ENCODE data around the gene ARHGEF28. TPM values are rescaled to one million over a fixed set of nuclear protein-coding genes. Genes with fewer than 3 reads are reported as not detected.

ARHGEF28 gene
- total and polyA plus RNA-seq, 9 of the 15 experiments (the other 6 are each of a cell fraction or from before 2014, with no cell fraction given): 0.27 TPM; not detected in 8

DNA sequence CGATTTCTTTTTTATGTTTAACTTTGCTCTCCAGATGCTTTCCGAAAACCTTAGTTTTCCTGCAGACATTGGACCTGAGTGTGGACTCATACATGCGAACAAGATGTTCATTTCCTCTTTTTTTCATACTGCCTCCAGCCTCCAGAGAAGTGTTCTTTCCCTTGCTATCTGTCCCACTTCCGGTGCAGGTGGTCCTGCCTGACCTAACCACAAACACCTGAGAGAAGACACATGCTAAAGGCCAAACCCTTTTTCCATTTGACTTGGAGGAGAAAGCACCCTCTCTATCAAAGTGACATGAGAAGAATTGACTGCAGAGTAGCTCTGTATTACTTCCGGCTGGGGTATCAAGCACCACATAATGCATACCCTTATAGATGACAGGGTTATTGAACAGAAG lies 334.0 kb downstream of the ARHGEF28 start (continued):
- no peak for TF ChIP-seq ZMIZ1 (IDR thresholded peaks at IDR 0.05; ENCODE audit: low read depth in 2 of 2, low read length in 2 of 2)
- TF ChIP-seq MIER1 (IDR thresholded peaks at IDR 0.05; ENCODE audit: low read depth): no peak
- TF ChIP-seq, protein P1, sequence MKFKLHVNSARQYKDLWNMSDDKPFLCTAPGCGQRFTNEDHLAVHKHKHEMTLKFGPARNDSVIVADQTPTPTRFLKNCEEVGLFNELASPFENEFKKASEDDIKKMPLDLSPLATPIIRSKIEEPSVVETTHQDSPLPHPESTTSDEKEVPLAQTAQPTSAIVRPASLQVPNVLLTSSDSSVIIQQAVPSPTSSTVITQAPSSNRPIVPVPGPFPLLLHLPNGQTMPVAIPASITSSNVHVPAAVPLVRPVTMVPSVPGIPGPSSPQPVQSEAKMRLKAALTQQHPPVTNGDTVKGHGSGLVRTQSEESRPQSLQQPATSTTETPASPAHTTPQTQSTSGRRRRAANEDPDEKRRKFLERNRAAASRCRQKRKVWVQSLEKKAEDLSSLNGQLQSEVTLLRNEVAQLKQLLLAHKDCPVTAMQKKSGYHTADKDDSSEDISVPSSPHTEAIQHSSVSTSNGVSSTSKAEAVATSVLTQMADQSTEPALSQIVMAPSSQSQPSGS (CRISPR knock-in tag; IDR thresholded peaks at IDR 0.05): no peak

- no peak for DNase-seq (ENCODE audit: extremely low read depth in 1 of 4, low spot score in 3 of 4)
- ChIA-PET CTCF (ENCODE audit: low intra/inter-chr PET ratio) (no interaction called here), POLR2A (no interaction called here)
- no peak for FAIRE-seq
- Histone ChIP-seq H4K20me1 (replicated peaks; ENCODE audit: control insufficient read depth, insufficient read depth, low read length) (no peaks in the 10 kb centered on the region), H3K36me3 (ENCODE audit: control insufficient read depth, insufficient read depth, low read length) (no peaks in the 10 kb centered on the region), H3K4me2 (ENCODE audit: insufficient read depth, low read length) (no peak overlapping the region), H3K4me1 (replicated peaks in 1 of 2; ENCODE audit: control insufficient read depth in 2 of 2, insufficient read depth in 2 of 2, low read length in 2 of 2) (no peaks in the 10 kb centered on the region; a peak in 1 of 5 replicates), H3K4me3 (no peak overlapping the region), H3K9me3 (replicated peaks; ENCODE audit: control insufficient read depth, insufficient read depth, low read depth, low read length) (no peaks in the 10 kb centered on the region), H3K9ac (ENCODE audit: insufficient read depth in 1 of 2, low read depth in 2 of 2, low read length in 2 of 2) (no peak overlapping the region), H3K27ac (ENCODE audit: extremely low read depth, low read depth, low read length) (no peak overlapping the region), H3K27me3 (ENCODE audit: control insufficient read depth in 2 of 2, insufficient read depth in 2 of 2, low read length in 2 of 2) (peaks cover 0 to 5% of the 10 kb centered on the region in 2 experiments; a peak in 3 of 5 replicates), H3K79me2 (ENCODE audit: control insufficient read depth, insufficient read depth, low read length) (no peaks in the 10 kb centered on the region), H3K9me1 (ENCODE audit: control insufficient read depth, insufficient read depth, low read length) (no peaks in the 10 kb centered on the region), H2AFZ (ENCODE audit: low read depth, low read length) (no peak overlapping the region)
- BruUV-seq (replicated peaks): no TSS peak
- no peak for ATAC-seq
- intact Hi-C loops (cut with micrococcal nuclease): no loop called here
- WGBS (ENCODE audit: insufficient coverage, low coverage, missing lambda C conversion rate): 6% methylated on average over 1 of the region's 1 CpG
- in situ Hi-C loops (cut with MboI): no loop called here
- TF ChIP-seq ZNF224 (CRISPR knock-in tag; IDR thresholded peaks at IDR 0.05): no peak
- TF ChIP-seq ELK1 (CRISPR knock-in tag; IDR thresholded peaks at IDR 0.05): no peak
- TF ChIP-seq ZNF609 (CRISPR knock-in tag; IDR thresholded peaks at IDR 0.05; ENCODE audit: borderline replicate concordance): no peak
- no peak for TF ChIP-seq KAT2B (IDR thresholded peaks at IDR 0.05; ENCODE audit: low read depth, low read length)
- no peak for TF ChIP-seq MECOM (CRISPR knock-in tag; IDR thresholded peaks at IDR 0.05)
- TF ChIP-seq CREM (IDR thresholded peaks at IDR 0.05; ENCODE audit: low read depth): no peak
- no peak for TF ChIP-seq MAFF (IDR thresholded peaks at IDR 0.05; ENCODE audit: low read length)
- TF ChIP-seq ZNF384 (IDR thresholded peaks at IDR 0.05; ENCODE audit: low read depth, low read length): no peak
Observed at GRCh38 chr5:73960426-73960825, 334.4 kb downstream of the ARHGEF28 start.
